PC-3 (cell line): ENCODE results near the gene DCP2. TPM values are rescaled to one million over a fixed set of nuclear protein-coding genes. Genes with fewer than 3 reads are reported as not detected.

ENCODE experiments used
- ATAC-seq: fragments of 200-7000 bp; cut with Tn5 transposase; 2 replicates; pipeline ENCODE4 v1.9.1; 2020; ENCODE audit warnings: mild to moderate bottlenecking, moderate library complexity
- BruUV-seq: library from RNA; stranded (reverse); fragments of 400-500 nt; replicated peaks from 2 replicates; lab custom pipeline; 2021; lab: Mats Ljungman, UMichigan
- CTCF ChIA-PET: fragments of 300-600 bp; sonication (Branson Sonifier 250); formaldehyde crosslinking; loops from one replicate; lab custom pipeline; 2022; ENCODE audit warnings: antibody characterized with exemption; lab: Charles Lee
- POLR2A ChIA-PET: fragments of 300-600 bp; sonication (Branson Sonifier 250); formaldehyde crosslinking; loops from one replicate; lab custom pipeline; 2022; ENCODE audit warnings: antibody characterized with exemption; ENCODE audit not compliant: unreplicated experiment; lab: Charles Lee
- DNase-seq: peaks from one replicate; pipeline ENCODE4 v3.0.0-alpha.2; 2015
- H2AFZ ChIP-seq: fragments of 300-600 bp; sonication (generic); 2 replicates; pipeline ENCODE4 v1.6.0; 2016; ENCODE audit warnings: antibody characterized with exemption, low read length
- H3F3A ChIP-seq: fragments of 300-600 bp; sonication (generic); one replicate; pipeline ENCODE4 v1.6.0; 2017; ENCODE audit warnings: antibody characterized with exemption, low read length, control low read depth, mild to moderate bottlenecking; ENCODE audit not compliant: unreplicated experiment
- H3K27ac ChIP-seq: fragments of 300-600 bp; sonication (generic); 2 replicates; pipeline ENCODE4 v1.5.1; 2016; ENCODE audit warnings: mild to moderate bottlenecking, low read length
- H3K27me3 ChIP-seq: fragments of 300-600 bp; sonication (generic); 2 replicates; pipeline ENCODE4 v1.6.1; 2016; ENCODE audit warnings: low read length, mixed read lengths
- H3K36me3 ChIP-seq: fragments of 300-600 bp; sonication (generic); 2 replicates; pipeline ENCODE4 v1.6.1; 2016; ENCODE audit warnings: low read depth, mixed run types, low read length, mixed read lengths
- H3K4me1 ChIP-seq: fragments of 300-600 bp; sonication (generic); 2 replicates; pipeline ENCODE4 v1.5.1; 2016; ENCODE audit warnings: low read length; ENCODE audit not compliant: insufficient read depth
- H3K4me2 ChIP-seq: fragments of 300-600 bp; sonication (generic); 2 replicates; pipeline ENCODE4 v1.6.0; 2016; ENCODE audit warnings: low read length
- H3K4me3 ChIP-seq: fragments of 300-600 bp; sonication (generic); 2 replicates; pipeline ENCODE4 v1.5.1; 2016; ENCODE audit warnings: mild to moderate bottlenecking, low read length, mixed read lengths
- H3K79me2 ChIP-seq: fragments of 300-600 bp; sonication (generic); 2 replicates; pipeline ENCODE4 v1.6.1; 2017; ENCODE audit warnings: low read length, mixed read lengths
- H3K9ac ChIP-seq: fragments of 300-600 bp; sonication (generic); 2 replicates; pipeline ENCODE4 v1.6.0; 2016; ENCODE audit warnings: mild to moderate bottlenecking, low read length
- H3K9me2 ChIP-seq: fragments of 300-600 bp; sonication (generic); replicated peaks from 2 replicates; pipeline ENCODE4 v1.6.1; 2016; ENCODE audit warnings: mixed run types, low read length, mixed read lengths
- H3K9me3 ChIP-seq: fragments of 300-600 bp; sonication (generic); 2 replicates; pipeline ENCODE4 v1.6.1; 2016; ENCODE audit warnings: low read length, mixed read lengths
- H4K20me1 ChIP-seq: fragments of 300-600 bp; sonication (generic); 2 replicates; pipeline ENCODE4 v1.6.1; 2016; ENCODE audit warnings: low read length, mixed read lengths
- CTCF ChIP-seq: fragments of 300-600 bp; sonication (generic); conservative IDR thresholded peaks from 2 replicates; pipeline ENCODE4 v1.5.1; 2017; ENCODE audit warnings: antibody characterized with exemption, low read depth, mild to moderate bottlenecking, low read length
- EZH2 ChIP-seq: fragments of 300-600 bp; sonication (generic); IDR thresholded peaks from one replicate; pipeline ENCODE4 v1.6.1; 2017; ENCODE audit warnings: antibody characterized with exemption, mild to moderate bottlenecking, low read length; ENCODE audit not compliant: unreplicated experiment
- EZH2phosphoT487 ChIP-seq: fragments of 300-600 bp; sonication (generic); IDR thresholded peaks from 2 replicates; pipeline ENCODE4 v1.6.1; 2018; ENCODE audit warnings: mild to moderate bottlenecking, antibody characterized with exemption, low read length, borderline replicate concordance
- intact Hi-C: fragments of 100-400 bp; cut with micrococcal nuclease; formaldehyde crosslinking; loops from 2 replicates; pipeline ENCODE4 v1.9.0; 2023
- total RNA-seq: library from RNA; depleted of rRNA; stranded (reverse); fragments of >200 nt; gene quantifications from 2 replicates; pipeline ENCODE4 v1.2.3, GENCODE V29; 2014

The DCP2 gene
- total RNA-seq, 1 experiment from 2014 or later: 33.6 TPM

- Histone ChIP-seq H3K27me3 (no peaks in the 10 kb centered on the region), H3K79me2 (peaks cover 59% of the 10 kb centered on the region), H3K27ac (peak overlapping the region; percentile 66), H3K9ac (peak overlapping the region; percentile 90), H3F3A (no peaks in the 10 kb centered on the region), H4K20me1 (peaks cover 17% of the 10 kb centered on the region; the same call in 1 of the 2 replicates), H3K4me3 (peak overlapping the region; percentile 99), H3K9me2 (no peaks in the 10 kb centered on the region), H3K4me2 (peak overlapping the region; percentile 97), H3K4me1 (peaks cover 18% of the 10 kb centered on the region), H2AFZ (peak overlapping the region; percentile 100), H3K9me3 (no peaks in the 10 kb centered on the region), H3K36me3 (no peaks in the 10 kb centered on the region)
- intact Hi-C loops: loop anchor here (5.0 kb wide), 2 partner anchors 55 to 115 kb away; partner anchors contain the start of genes REEP5 and SRP19
- ATAC-seq (0 out of 2 replicates have a peak, but pooled peaks have one; percentile 1), DNase-seq (no peak)
- TSS peak; percentile 53 for BruUV-seq
- CTCF ChIA-PET: no interaction called here
- no peak for TF ChIP-seq CTCF
- no peak for TF ChIP-seq EZH2phosphoT487
- no peak for TF ChIP-seq EZH2
- POLR2A ChIA-PET: no interaction called here
Observed at GRCh38 chr5:112977440-112977861, 853 bp downstream of the DCP2 start.

DNA sequence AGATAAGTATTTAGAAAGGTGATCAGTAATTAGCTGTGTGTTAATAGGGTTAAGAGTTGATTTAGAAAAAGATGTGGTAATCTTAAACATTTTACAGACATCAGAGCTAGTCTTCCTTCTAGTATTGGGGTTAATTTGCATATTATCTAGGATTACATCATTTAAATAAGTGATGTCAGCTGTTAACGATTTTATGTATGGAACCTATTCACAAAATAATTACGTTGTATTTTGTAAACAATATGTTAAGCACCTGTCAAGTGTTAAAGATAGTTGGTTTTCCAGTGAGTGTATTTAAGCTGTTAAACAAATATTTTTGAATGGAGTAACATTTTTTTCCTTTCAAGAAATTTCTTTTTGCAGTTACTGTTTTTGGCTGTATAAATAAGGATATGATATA lies 2.2 kb downstream of the DCP2 start:
- H3K9ac ChIP-seq: peak overlapping the region; percentile 90; the same call in 1 of the 2 replicates
- H3F3A ChIP-seq: no peaks in the 10 kb centered on the region
- H3K9me2 ChIP-seq: no peaks in the 10 kb centered on the region
- no peaks in the 10 kb centered on the region for H3K36me3 ChIP-seq
- POLR2A ChIA-PET: interaction anchor here (0.6 kb wide), 1 partner anchor 54 kb away, joined by 3 read pairs; no protein-coding TSS in a partner anchor
- BruUV-seq: no TSS peak
- no peaks in the 10 kb centered on the region for H3K9me3 ChIP-seq
- peaks cover 18% of the 10 kb centered on the region for H3K4me1 ChIP-seq
- no peak for DNase-seq
- TF ChIP-seq EZH2: no peak
- no peak for TF ChIP-seq EZH2phosphoT487
- no peak for TF ChIP-seq CTCF
- H2AFZ ChIP-seq: no peak overlapping the region
- H3K27ac ChIP-seq: no peak overlapping the region
- peak overlapping the region; percentile 97 for H3K4me2 ChIP-seq
- peak overlapping the region; percentile 99 for H3K4me3 ChIP-seq
- H3K79me2 ChIP-seq: peaks cover 73% of the 10 kb centered on the region
- CTCF ChIA-PET: interaction anchor here (0.7 kb wide), 1 partner anchor 17 kb away, joined by 3 read pairs; no protein-coding TSS in a partner anchor
- H4K20me1 ChIP-seq: peaks cover 17% of the 10 kb centered on the region; the same call in 1 of the 2 replicates
- H3K27me3 ChIP-seq: no peaks in the 10 kb centered on the region
- no peak for ATAC-seq
- intact Hi-C loops: loop anchor here (5.0 kb wide), 2 partner anchors 57 to 117 kb away; partner anchors contain the start of genes REEP5 and SRP19

DNA sequence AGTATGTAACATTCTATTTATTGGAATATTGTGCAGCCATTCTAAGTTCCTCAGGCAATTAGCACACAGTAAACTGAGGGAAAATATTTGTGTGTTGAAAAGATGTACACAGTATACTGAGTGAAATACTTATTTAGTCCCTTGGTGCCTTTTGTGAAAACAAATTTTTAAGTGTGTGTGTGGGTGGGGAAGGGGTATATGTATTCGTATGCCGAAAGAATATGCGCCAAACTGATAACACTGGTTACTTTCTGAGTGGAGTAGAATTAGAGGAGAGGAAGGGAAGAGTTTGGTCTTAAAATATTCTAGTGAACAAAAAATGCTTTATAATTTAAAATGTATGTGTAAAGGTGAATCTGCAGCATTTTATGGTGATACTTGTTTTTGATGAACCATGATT lies 3.1 kb downstream of the DCP2 start:
- no peak overlapping the region for H3K27ac ChIP-seq
- H3K9me3 ChIP-seq: no peaks in the 10 kb centered on the region
- H3K4me2 ChIP-seq: peak overlapping the region; percentile 97
- H2AFZ ChIP-seq: no peak overlapping the region
- BruUV-seq: no TSS peak
- DNase-seq (no peak), ATAC-seq (no peak)
- TF ChIP-seq EZH2 (no peak), EZH2phosphoT487 (no peak)
- no peak overlapping the region for H3K9ac ChIP-seq
- no peaks in the 10 kb centered on the region for H3K9me2 ChIP-seq
- H4K20me1 ChIP-seq: peaks cover 17% of the 10 kb centered on the region; the same call in 1 of the 2 replicates
- no peaks in the 10 kb centered on the region for H3K36me3 ChIP-seq
- no peaks in the 10 kb centered on the region for H3K27me3 ChIP-seq
- ChIA-PET CTCF (interaction anchor here (1.2 kb wide), 1 partner anchor 16 kb away, joined by 4 read pairs; no protein-coding TSS in a partner anchor), POLR2A (no interaction called here)
- H3K4me3 ChIP-seq: peak overlapping the region; percentile 99
- H3K79me2 ChIP-seq: peaks cover 80% of the 10 kb centered on the region
- H3F3A ChIP-seq: no peaks in the 10 kb centered on the region
- intact Hi-C loops: loop anchor here (5.0 kb wide), 2 partner anchors 57 to 117 kb away; partner anchors contain the start of genes REEP5 and SRP19
- H3K4me1 ChIP-seq: peaks cover 18% of the 10 kb centered on the region
